NCI-H2107 treated with DMSO at 0.1 percent for 48 hours (cell line): ENCODE measurements around the gene SAMD10.
"Not testable (repeated sequence)": the region's sequence is repeated elsewhere in the genome, so short reads cannot be mapped to it uniquely, and the experiment has no call there.

Experiments used
- DNase-seq: peaks from one replicate; lab custom pipeline; 2025; ENCODE audit not compliant: unreplicated experiment; lab: John Stamatoyannopoulos, UW

Gene SAMD10

GRCh38 chr20:63969838-63970713 lies 9.4 kb downstream of the SAMD10 start, which contains the start of gene ZNF512B:
ZNF512B (minus strand) TSS chr20:63969930; CDS start chr20:63967950, 1,980 bp downstream.
- no peak for DNase-seq

- DNase-seq: no peak
These were observed 10.3 kb downstream of the SAMD10 start for GRCh38 chr20:63968928-63969760.

- no peak for DNase-seq
These were observed 11.1 kb downstream of the SAMD10 start for GRCh38 chr20:63968136-63968927.

GRCh38 chr20:63967330-63968135 lies 11.9 kb downstream of the SAMD10 start:
- no peak for DNase-seq

GRCh38 chr20:63966944-63967322 lies 12.5 kb downstream of the SAMD10 start:
- DNase-seq: no peak

- DNase-seq: no peak
These were observed 13.1 kb downstream of the SAMD10 start for GRCh38 chr20:63966172-63966943.

GRCh38 chr20:63964412-63964811 lies 15.0 kb downstream of the SAMD10 start:
- no peak for DNase-seq

GRCh38 chr20:63963784-63964301 lies 15.6 kb downstream of the SAMD10 start:
- DNase-seq: no peak

GRCh38 chr20:63963348-63963741 lies 16.1 kb downstream of the SAMD10 start:
- no peak for DNase-seq

- no peak for DNase-seq
These were observed 16.8 kb downstream of the SAMD10 start for GRCh38 chr20:63962426-63963347.

GRCh38 chr20:63961664-63962425 lies 17.6 kb downstream of the SAMD10 start:
- DNase-seq: no peak

- DNase-seq: not testable (repeated sequence)
These were observed 18.5 kb downstream of the SAMD10 start for GRCh38 chr20:63960654-63961621.

GRCh38 chr20:63959699-63960075 lies 19.8 kb downstream of the SAMD10 start:
- DNase-seq: no peak

GRCh38 chr20:63958964-63959698 lies 20.3 kb downstream of the SAMD10 start:
- no peak for DNase-seq

- no peak for DNase-seq
These were observed 21.0 kb downstream of the SAMD10 start for GRCh38 chr20:63958471-63958870.
